ENCODE data around the gene TENT5A.

TENT5A gene

DNA sequence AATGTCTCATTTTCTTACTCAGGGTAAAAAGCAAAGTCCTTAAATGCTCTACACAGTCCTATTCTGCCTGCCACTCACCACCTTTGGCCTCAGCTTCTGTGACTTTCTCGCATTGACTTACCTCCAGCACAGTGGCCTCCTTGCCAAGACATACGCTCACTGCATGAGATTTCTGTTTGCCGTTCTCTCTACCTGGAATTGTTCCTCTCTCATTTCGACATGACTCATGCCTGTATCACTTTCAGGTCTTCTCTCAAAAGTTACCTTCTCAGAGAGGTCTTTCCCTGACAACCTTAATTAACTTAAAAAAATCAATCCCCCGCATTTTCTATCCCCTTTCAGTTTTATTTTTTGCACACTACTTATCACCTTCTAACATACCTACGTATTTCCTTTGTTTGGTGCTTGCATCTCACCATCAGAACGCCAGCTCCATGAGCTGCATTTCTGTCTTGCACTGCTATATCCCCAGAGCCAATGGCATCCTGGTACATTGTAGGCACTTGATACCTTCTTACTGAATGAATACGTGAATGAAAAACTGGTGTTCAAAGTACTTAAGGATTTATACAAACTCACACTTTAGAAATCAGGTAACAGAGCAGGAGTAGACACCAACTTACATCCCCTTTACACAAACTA, 24.5 kb downstream of the TENT5A start:
- Histone ChIP-seq H3K9me3 (ENCODE audit: low read depth, low read length) (no peaks in the 10 kb centered on the region), H3K27ac (no peak overlapping the region)
- no peak for TF ChIP-seq POLR2AphosphoS5 (IDR thresholded peaks at IDR 0.05; ENCODE audit: borderline replicate concordance, low read depth, low read length)
- no peak for TF ChIP-seq FOXP2 (optimal IDR thresholded peaks at IDR 0.05; ENCODE audit: control extremely low read depth, extremely low read length, insufficient read depth)
- TF ChIP-seq EZH2 (IDR thresholded peaks at IDR 0.05): no peak

DNA sequence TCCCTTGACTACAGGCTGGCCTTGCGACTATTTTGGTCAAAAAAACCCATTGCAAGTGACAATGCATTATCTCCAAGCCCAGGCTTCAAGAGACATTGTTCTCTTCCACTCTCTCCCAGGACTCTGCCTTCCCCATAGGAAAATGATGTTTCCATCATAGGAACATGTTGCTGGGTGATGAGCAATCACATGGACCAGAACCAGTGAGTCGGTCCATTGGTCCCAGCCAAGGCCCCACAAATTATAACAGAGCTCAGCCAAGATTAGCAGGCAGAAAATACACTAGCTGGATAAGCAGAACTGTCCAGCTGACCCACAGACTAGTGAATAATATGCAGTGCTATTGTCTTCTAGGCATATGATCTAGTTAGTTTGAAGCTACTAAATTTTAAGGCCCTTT, 27.4 kb downstream of the TENT5A start:
- Histone ChIP-seq H3K9me3 (ENCODE audit: low read depth, low read length) (no peaks in the 10 kb centered on the region), H3K9ac (ENCODE audit: insufficient read length) (no peak overlapping the region), H3K27ac (no peak overlapping the region), H3K4me3 (no peak overlapping the region), H3K36me3 (ENCODE audit: insufficient read depth, low read length) (no peaks in the 10 kb centered on the region)
- no peak for DNase-seq (ENCODE audit: low read depth, low spot score)
- TF ChIP-seq FOXP2 (optimal IDR thresholded peaks at IDR 0.05; ENCODE audit: control extremely low read depth, extremely low read length, insufficient read depth) (no peak), POLR2AphosphoS5 (IDR thresholded peaks at IDR 0.05; ENCODE audit: borderline replicate concordance, low read depth, low read length) (no peak), EZH2 (IDR thresholded peaks at IDR 0.05) (no peak)

More for the DNA sequence above, 24.5 kb downstream of the TENT5A start:
- no peaks in the 10 kb centered on the region for H3K36me3 ChIP-seq (ENCODE audit: insufficient read depth, low read length)
- no peak overlapping the region for H3K9ac ChIP-seq (ENCODE audit: insufficient read length)
- no peak overlapping the region for H3K4me3 ChIP-seq
- no peak for DNase-seq (ENCODE audit: low read depth, low spot score)

DNA sequence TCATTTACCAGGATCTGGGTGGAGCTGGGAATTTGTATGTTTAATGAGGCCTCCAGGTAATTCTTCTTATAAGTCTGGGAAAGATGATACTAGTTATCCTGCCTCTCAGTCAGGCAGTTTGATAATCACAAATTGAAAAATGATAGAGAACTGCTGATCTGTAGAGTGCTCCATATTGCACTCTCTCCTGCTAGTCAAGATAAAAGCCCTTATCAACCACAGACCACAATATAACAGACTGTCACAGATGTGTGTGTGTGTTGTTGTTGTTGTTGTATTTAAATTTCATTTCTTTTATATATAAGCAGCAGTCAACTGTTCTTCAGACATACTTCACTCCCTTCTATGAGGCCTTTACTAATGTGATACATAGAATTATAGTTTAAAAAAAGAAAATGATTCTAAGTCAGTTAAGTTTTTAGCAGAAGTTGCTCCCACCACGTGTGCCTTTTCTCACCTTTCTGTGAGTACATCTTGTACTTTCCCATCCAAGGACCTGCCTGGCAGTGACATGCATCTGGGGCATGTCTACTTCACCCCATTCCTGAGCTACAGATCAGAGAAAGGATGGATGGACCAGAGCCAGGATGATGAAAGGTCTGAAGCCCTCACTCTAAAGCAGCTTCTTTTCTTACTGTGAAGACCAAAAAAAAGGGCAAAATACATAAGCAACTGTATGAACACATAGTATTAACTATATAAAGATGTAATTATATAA, 29.8 kb downstream of the TENT5A start:
- Histone ChIP-seq H3K9ac (ENCODE audit: insufficient read length) (no peak overlapping the region), H3K36me3 (ENCODE audit: insufficient read depth, low read length) (no peaks in the 10 kb centered on the region), H3K4me3 (no peak overlapping the region), H3K27ac (no peak overlapping the region), H3K9me3 (ENCODE audit: low read depth, low read length) (no peaks in the 10 kb centered on the region)
- no peak for TF ChIP-seq FOXP2 (optimal IDR thresholded peaks at IDR 0.05; ENCODE audit: control extremely low read depth, extremely low read length, insufficient read depth)
- no peak for TF ChIP-seq POLR2AphosphoS5 (IDR thresholded peaks at IDR 0.05; ENCODE audit: borderline replicate concordance, low read depth, low read length)
- no peak for TF ChIP-seq EZH2 (IDR thresholded peaks at IDR 0.05)
- DNase-seq (ENCODE audit: low read depth, low spot score): no peak

DNA sequence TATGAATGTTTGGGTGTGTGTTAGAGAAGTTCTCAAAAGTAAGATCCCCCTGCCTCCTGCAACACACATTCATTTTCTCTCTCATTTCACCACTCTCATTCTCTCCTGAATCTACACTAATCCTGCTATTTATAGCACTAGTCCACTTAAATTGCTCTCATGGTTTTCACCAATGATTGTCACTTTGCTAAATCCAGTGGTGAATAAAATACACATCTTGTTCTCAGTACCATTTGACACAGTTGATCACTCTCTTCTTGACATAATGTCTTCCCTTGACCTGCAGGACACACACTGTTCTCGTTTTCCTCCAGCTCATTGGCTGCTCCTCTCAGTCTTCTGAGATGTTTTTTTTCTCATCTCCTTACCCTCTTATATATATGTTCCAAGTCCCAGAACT, 32.1 kb downstream of the TENT5A start:
- H3K27ac ChIP-seq: no peak overlapping the region
- no peak overlapping the region for H3K4me3 ChIP-seq
- H3K9ac ChIP-seq (ENCODE audit: insufficient read length): no peak overlapping the region
- TF ChIP-seq POLR2AphosphoS5 (IDR thresholded peaks at IDR 0.05; ENCODE audit: borderline replicate concordance, low read depth, low read length) (no peak), EZH2 (IDR thresholded peaks at IDR 0.05) (no peak), FOXP2 (optimal IDR thresholded peaks at IDR 0.05; ENCODE audit: control extremely low read depth, extremely low read length, insufficient read depth) (no peak)
- no peaks in the 10 kb centered on the region for H3K9me3 ChIP-seq (ENCODE audit: low read depth, low read length)
- H3K36me3 ChIP-seq (ENCODE audit: insufficient read depth, low read length): no peaks in the 10 kb centered on the region
- no peak for DNase-seq (ENCODE audit: low read depth, low spot score)

DNA sequence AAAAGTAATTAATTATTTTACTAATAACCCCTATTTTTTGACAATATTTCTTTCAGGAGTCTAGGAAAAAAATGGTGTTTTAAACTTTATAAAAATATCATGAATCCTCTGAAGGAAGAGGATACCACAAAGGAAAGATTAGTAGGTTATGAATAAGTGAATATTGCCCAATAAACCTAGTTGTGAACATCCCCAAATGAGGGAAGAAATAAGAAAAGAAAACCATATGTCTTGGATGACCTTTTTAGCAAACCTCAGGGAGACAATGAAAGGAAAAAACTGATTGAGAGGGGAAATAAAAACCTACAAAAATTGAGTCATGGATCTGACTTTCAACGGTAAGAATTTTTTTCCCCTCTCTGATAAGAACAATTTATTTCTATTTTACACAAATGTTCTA, 34.4 kb downstream of the TENT5A start:
- no peak overlapping the region for H3K4me3 ChIP-seq
- no peak overlapping the region for H3K9ac ChIP-seq (ENCODE audit: insufficient read length)
- no peaks in the 10 kb centered on the region for H3K9me3 ChIP-seq (ENCODE audit: low read depth, low read length)
- H3K27ac ChIP-seq: no peak overlapping the region
- TF ChIP-seq FOXP2 (optimal IDR thresholded peaks at IDR 0.05; ENCODE audit: control extremely low read depth, extremely low read length, insufficient read depth) (no peak), POLR2AphosphoS5 (IDR thresholded peaks at IDR 0.05; ENCODE audit: borderline replicate concordance, low read depth, low read length) (no peak)
- no peaks in the 10 kb centered on the region for H3K36me3 ChIP-seq (ENCODE audit: insufficient read depth, low read length)
- DNase-seq (ENCODE audit: low read depth, low spot score): no peak

DNA sequence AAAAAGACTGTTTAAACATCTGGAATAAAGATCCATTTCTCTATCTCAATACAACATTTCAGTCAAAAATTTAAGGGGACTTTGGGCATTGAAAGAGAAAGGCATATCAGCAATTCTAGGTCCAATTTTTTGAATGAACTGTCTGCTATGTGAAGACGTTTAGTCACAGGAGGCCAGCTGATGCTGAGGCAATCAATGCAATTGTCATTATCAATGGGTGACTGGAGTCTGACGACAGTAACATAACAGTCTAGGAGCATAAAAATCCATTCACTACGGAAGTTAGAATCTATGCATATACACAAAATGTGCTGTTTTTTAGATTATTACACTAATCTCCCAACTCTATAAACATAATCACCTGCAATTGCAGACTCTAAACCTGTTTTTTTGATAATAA, 37.8 kb downstream of the TENT5A start:
- no peak for TF ChIP-seq EZH2 (IDR thresholded peaks at IDR 0.05)
- TF ChIP-seq FOXP2 (optimal IDR thresholded peaks at IDR 0.05; ENCODE audit: control extremely low read depth, extremely low read length, insufficient read depth): no peak
- TF ChIP-seq POLR2AphosphoS5 (IDR thresholded peaks at IDR 0.05; ENCODE audit: borderline replicate concordance, low read depth, low read length): no peak
- Histone ChIP-seq H3K9ac (ENCODE audit: insufficient read length) (no peak overlapping the region), H3K27ac (no peak overlapping the region), H3K9me3 (ENCODE audit: low read depth, low read length) (no peaks in the 10 kb centered on the region), H3K4me3 (no peak overlapping the region), H3K36me3 (ENCODE audit: insufficient read depth, low read length) (no peaks in the 10 kb centered on the region)
- DNase-seq (ENCODE audit: low read depth, low spot score): no peak

DNA sequence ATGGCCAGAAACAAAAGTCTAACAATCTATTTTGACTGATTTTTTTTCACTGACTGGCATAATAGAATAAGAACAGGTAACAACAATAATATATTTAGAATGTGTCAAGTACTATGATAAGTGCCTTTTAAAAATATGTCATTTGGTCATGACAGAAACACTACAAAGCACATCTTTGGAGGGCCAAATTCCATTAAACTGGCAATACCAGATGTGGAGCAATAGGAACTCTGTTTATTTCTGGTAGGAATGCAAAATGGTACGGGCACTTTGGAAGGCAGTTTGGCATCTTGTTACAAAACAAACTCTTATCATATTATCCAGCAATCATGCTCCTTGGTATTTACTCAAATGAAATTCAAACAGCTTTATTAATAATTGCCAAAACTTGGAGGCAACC, 39.3 kb downstream of the TENT5A start:
- H3K9me3 ChIP-seq (ENCODE audit: low read depth, low read length): no peaks in the 10 kb centered on the region
- H3K36me3 ChIP-seq (ENCODE audit: insufficient read depth, low read length): no peaks in the 10 kb centered on the region
- H3K27ac ChIP-seq: no peak overlapping the region
- no peak for TF ChIP-seq EZH2 (IDR thresholded peaks at IDR 0.05)
- no peak for TF ChIP-seq POLR2AphosphoS5 (IDR thresholded peaks at IDR 0.05; ENCODE audit: borderline replicate concordance, low read depth, low read length)
- no peak for TF ChIP-seq FOXP2 (optimal IDR thresholded peaks at IDR 0.05; ENCODE audit: control extremely low read depth, extremely low read length, insufficient read depth)
- DNase-seq (ENCODE audit: low read depth, low spot score): no peak
- no peak overlapping the region for H3K4me3 ChIP-seq
- H3K9ac ChIP-seq (ENCODE audit: insufficient read length): no peak overlapping the region

DNA sequence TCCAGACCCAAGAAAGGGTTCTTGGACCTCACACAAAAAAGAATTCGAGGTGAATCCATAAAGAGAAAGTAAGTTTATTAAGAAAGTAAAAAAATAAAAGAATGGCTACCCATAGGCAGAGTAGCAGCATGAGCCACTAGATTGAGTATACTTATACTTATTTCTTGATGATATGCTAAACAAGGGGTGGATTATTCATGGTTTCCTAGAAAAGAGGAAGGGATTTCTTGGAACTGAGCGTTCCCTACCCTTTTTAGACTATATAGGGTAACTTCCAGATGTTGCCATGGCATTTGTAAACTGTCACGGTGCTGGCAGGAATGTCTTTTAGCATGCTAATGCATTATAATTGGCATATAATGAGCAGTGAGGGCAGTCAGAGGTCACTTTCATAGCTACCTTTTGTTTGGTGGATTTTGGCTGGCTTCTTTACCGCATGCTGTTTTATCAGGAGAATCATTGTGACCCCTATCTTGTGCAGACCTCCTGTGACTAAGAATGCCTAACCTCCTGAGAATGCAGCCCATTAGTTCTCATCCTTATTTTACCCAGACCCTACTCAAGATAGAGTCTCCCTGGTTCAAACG, 44.3 kb downstream of the TENT5A start:
- Histone ChIP-seq H3K27ac (no peak overlapping the region), H3K9ac (ENCODE audit: insufficient read length) (no peak overlapping the region), H3K36me3 (ENCODE audit: insufficient read depth, low read length) (no peaks in the 10 kb centered on the region), H3K4me3 (no peak overlapping the region), H3K9me3 (ENCODE audit: low read depth, low read length) (no peaks in the 10 kb centered on the region)
- DNase-seq (ENCODE audit: low read depth, low spot score): peak; percentile 8
- TF ChIP-seq EZH2 (IDR thresholded peaks at IDR 0.05) (no peak), POLR2AphosphoS5 (IDR thresholded peaks at IDR 0.05; ENCODE audit: borderline replicate concordance, low read depth, low read length) (no peak; the same call in 1 of the 2 replicates), FOXP2 (optimal IDR thresholded peaks at IDR 0.05; ENCODE audit: control extremely low read depth, extremely low read length, insufficient read depth) (no peak)

Data from SK-N-MC (cell line).